Gastroesophageal sphincter (tissue), 3 donors: Measurements from ENCODE around the gene DNAH8.

Experiments
- EP300 ChIP-seq: sonication (generic); formaldehyde crosslinking; IDR thresholded peaks from one replicate; pipeline ENCODE4 v1.6.1; 2017; ENCODE audit warnings: antibody characterized with exemption, mild to moderate bottlenecking
- POLR2A ChIP-seq, 2 donors: fragments of 450-650 bp; IDR thresholded peaks; one replicate each; pipeline ENCODE4 v1.6.1; 2017; ENCODE audit warnings: antibody characterized with exemption in 2 of 2, mild to moderate bottlenecking in 2 of 2, moderate library complexity in 1 of 2
- POLR2AphosphoS5 ChIP-seq: sonication (generic); formaldehyde crosslinking; IDR thresholded peaks from one replicate; pipeline ENCODE4 v1.6.1; 2017; ENCODE audit warnings: antibody characterized with exemption
- TF ChIP-seq, protein P1 (sequence below), 4 experiments: fragments of 200-600 bp in 2 of 4; fragments of 450-650 bp in 2 of 4; sonication (generic) in 1 of 4; IDR thresholded peaks; one replicate each; pipeline ENCODE4 v1.5.1; 2017 to 2019; ENCODE audit warnings: antibody characterized with exemption in 4 of 4, mild to moderate bottlenecking in 2 of 4, moderate library complexity in 2 of 4

DNA sequence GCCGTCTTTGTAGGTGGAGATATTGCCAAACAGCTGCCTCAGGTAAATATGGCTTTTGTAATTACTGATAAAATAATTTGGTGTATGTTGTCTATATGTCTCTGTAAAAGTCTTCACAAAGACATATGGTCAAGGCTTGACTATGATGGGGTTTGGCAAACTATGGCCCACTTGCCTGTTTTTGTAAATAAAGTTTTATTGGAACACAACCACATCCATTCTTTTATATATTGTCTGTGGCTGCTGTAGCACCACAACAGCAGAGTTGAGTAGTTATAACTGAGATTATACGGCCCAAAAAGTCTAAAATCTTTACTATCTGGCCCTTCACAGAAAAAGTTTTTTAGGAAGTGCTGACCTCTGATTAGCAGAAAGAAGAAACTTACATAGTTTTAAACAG is 133.6 kb downstream of the DNAH8 start:
- TF ChIP-seq, protein P1, sequence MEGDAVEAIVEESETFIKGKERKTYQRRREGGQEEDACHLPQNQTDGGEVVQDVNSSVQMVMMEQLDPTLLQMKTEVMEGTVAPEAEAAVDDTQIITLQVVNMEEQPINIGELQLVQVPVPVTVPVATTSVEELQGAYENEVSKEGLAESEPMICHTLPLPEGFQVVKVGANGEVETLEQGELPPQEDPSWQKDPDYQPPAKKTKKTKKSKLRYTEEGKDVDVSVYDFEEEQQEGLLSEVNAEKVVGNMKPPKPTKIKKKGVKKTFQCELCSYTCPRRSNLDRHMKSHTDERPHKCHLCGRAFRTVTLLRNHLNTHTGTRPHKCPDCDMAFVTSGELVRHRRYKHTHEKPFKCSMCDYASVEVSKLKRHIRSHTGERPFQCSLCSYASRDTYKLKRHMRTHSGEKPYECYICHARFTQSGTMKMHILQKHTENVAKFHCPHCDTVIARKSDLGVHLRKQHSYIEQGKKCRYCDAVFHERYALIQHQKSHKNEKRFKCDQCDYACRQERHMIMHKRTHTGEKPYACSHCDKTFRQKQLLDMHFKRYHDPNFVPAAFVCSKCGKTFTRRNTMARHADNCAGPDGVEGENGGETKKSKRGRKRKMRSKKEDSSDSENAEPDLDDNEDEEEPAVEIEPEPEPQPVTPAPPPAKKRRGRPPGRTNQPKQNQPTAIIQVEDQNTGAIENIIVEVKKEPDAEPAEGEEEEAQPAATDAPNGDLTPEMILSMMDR (IDR thresholded peaks at IDR 0.05): no peak
- TF ChIP-seq POLR2A (IDR thresholded peaks at IDR 0.05) (no peak), POLR2AphosphoS5 (no peak), EP300 (no peak)
